Stimulated activated CD4-positive, alpha-beta T cell treated with anti-CD3 and anti-CD28 coated beads, TNF-alpha, amount 100 ng/mL, for 4 hours (primary cell): ENCODE results near the gene INPP5E.

Experiments
- DNase-seq, 3 experiments: peaks; one replicate each; pipeline ENCODE4 v3.0.0-alpha.2; 2020; ENCODE audit warnings: low read depth in 3 of 3

INPP5E gene

GRCh38 chr9:136387217-136387616, 52.4 kb downstream of the INPP5E start:
- DNase-seq = no peak

DNA sequence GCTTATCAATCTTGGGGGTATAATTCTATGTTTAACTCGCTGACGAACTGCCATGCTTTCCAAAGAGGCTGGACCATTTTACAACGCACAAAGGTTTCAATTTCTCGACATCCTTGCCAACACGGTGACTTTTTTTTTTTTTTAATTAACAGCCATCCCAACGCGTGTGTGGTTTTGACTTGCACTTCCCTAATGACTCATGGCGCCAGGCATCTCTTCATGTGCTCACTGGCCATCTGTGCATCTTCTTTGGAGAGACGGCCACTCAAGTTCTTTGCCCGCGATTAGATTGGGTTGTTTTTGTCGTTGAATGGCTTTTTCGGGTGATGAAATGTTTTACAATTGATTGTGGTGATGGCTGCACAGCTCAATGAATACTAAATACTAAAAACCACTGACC, 53.6 kb downstream of the INPP5E start:
- no peak for DNase-seq

- DNase-seq = no peak
Measured at GRCh38 chr9:136385015-136385414, 54.6 kb downstream of the INPP5E start.

DNA sequence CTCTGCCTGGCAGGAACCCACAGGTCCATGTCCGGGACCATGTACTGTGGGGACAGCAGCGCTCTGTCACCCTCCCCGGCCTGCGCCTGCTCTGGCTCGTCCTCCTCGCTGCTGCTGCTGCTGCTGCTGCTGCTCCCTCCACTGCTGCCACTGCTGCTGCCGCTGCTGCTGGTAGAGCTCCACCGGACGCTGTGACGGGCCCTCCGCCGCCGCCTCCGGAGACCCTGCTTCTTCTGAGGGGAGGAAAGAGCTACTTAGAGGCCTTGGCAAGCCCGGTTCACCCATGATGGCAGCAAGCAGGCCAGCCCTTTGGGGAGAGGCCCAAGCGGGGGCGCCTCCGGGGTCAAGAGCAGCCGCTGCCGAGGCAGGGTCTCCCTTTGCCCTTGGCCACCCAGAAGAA, 56.2 kb downstream of the INPP5E start:
- no peak for DNase-seq

DNA sequence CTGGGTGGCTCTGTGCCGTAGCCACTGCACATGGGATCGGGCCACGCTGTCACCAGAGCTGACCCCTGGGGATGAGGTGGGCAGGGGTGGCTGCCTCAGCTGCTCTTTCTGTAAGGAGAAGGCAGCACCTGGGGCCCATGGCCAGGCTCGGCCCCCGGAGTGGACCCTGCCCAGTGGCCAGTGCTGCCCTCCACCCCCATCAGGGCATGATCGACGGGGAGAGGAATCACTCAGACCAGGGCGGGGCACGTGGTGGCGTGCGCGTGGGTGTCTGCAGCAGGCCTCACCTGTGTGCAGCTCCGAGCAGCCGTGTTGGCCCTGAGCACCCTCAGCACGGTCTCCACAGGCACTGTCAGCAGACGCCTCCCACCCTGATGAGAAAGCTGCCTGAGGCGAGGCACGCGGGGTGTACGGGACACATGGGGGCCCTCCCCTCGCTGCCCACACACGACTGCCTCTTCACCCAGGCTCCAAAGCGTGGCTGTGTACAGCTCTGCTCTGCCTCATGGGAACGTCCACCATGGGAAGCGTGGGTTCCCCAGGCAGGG, 57.6 kb downstream of the INPP5E start:
- no peak for DNase-seq

DNA sequence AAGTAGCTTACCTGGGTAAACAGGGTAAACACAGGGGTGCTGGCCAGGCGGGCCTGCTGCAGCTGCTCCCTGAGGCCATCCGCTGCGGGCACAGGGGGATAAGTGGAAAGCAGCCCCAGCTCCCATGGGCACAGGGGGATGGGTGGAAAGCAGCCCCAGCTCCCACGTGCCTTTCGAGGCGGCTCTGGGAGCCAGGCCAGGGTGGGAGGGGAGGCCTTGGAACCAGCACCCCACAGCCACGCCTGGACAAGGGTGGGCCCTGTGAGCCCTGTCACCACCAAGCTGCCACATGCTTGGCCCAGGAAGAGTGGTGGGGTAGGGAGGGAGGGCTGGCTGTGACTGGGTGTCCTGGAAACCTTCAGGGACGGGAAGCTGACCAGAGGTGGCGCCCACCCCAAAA, 58.3 kb downstream of the INPP5E start:
- DNase-seq = no peak

DNA sequence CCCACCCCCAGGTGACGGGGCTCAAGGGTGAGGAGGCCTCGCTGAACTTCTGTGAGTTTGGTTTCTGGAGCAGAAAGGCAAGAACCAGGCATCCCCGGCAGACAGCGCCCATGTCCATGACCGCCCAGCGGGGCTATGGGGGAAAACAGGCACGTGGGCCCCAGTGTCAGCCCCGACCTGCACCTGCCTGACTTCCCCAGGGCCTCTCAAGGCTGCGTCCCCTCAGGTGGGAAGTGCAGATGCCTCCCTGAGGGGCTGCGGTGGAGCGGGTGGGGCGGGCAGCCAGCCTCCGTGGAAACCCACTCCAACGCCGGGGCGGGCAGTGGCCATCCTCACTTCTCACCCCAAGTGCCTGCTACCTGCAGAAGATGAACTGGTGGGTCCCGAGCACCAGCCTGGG, 59.3 kb downstream of the INPP5E start:
- DNase-seq = no peak

DNA sequence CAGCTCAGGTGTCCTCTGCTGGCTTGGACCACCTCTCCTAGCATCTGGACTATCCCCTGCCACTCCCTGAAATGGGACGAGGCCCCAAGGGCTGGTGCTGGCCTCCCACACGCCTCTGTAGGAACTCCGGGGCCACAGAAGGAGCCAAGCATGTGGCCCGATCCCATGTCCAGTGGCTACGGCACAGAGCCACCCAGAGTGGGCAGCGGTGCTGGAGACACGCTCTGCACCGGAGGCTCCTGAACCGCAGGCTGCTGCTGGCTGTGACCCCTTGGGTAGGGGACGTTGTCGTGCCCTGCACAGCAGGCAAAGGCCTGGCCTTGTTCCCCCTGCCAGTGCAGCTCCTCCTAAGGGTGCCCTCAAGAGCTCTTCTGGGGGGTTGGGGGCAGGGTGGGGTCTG, 59.8 kb downstream of the INPP5E start:
- no peak for DNase-seq

DNA sequence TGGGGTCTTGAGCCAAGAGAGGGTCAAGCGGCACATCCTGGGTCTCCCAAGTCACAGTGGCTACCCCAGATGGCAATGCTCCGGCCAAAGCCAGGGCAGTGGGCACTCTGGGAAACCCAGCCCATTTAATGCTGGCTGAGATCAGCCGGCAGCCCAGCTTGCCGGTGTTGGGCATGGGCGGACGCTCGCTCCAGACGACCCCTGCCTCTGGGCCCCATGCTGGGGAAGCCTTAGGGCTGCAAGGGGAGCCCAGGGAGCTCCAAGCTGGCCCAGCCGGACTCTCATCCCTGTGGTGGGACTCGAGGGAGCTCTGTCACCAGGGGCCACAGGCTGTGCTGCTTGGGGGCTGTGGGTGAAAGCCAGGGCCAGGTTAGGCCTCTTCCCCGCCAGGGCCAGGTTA, 60.2 kb downstream of the INPP5E start:
- DNase-seq = no peak

GRCh38 chr9:136379003-136379287, 60.7 kb downstream of the INPP5E start:
- DNase-seq = no peak
